IMR-90 (cell line): ENCODE data around the gene LINC00632. TPM values are rescaled to one million over a fixed set of nuclear protein-coding genes. Genes with fewer than 3 reads are reported as not detected.

Source experiments
- ATAC-seq: fragments of 200-7000 bp; cut with Tn5 transposase; 2 replicates; pipeline ENCODE4 v1.9.1; 2020; ENCODE audit warnings: low read depth, mild to moderate bottlenecking, moderate library complexity
- BruUV-seq: library from RNA; stranded (reverse); fragments of 400-500 nt; replicated peaks from 2 replicates; lab custom pipeline; 2021; lab: Mats Ljungman, UMichigan
- CTCF ChIA-PET: fragments of 300-600 bp; formaldehyde crosslinking; extraction: SDS; loops from one replicate; lab custom pipeline; 2021; ENCODE audit warnings: antibody characterized with exemption; lab: Yijun Ruan, JAX
- POLR2A ChIA-PET: fragments of 300-600 bp; sonication (Branson Sonifier 250); formaldehyde crosslinking; loops from one replicate; lab custom pipeline; 2022; ENCODE audit warnings: antibody characterized with exemption; ENCODE audit not compliant: unreplicated experiment; lab: Charles Lee
- DNase-seq: peaks from one replicate; pipeline ENCODE4 v3.0.0; 2013
- H2AFZ ChIP-seq: replicated peaks from 2 replicates; pipeline ENCODE3; 2013; ENCODE audit warnings: low read length, mild to moderate bottlenecking; ENCODE audit not compliant: poor library complexity
- H2AK5ac ChIP-seq: 2 replicates; pipeline ENCODE4 v1.6.1; 2013; ENCODE audit warnings: low read depth, low read length, inconsistent platforms
- H2AK9ac ChIP-seq: replicated peaks from 2 replicates; pipeline ENCODE3; 2013; ENCODE audit warnings: mild to moderate bottlenecking, low read depth, low read length, moderate library complexity; ENCODE audit not compliant: poor library complexity
- H2BK120ac ChIP-seq: 2 replicates; pipeline ENCODE4 v1.6.1; 2013; ENCODE audit warnings: low read depth, low read length, inconsistent platforms
- H2BK15ac ChIP-seq: 3 replicates; pipeline ENCODE4 v1.6.1; 2013; ENCODE audit warnings: low read depth, low read length, inconsistent platforms
- H2BK20ac ChIP-seq: 2 replicates; pipeline ENCODE4 v1.6.1; 2013; ENCODE audit warnings: low read depth, mild to moderate bottlenecking, inconsistent platforms, low read length, moderate library complexity
- H2BK5ac ChIP-seq: 2 replicates; pipeline ENCODE4 v1.6.1; 2013; ENCODE audit warnings: mild to moderate bottlenecking, low read depth, low read length, inconsistent platforms; ENCODE audit not compliant: poor library complexity, severe bottlenecking
- H3K14ac ChIP-seq: replicated peaks from 2 replicates; pipeline ENCODE4 v1.6.1; 2013; ENCODE audit warnings: low read depth, low read length, inconsistent platforms
- H3K18ac ChIP-seq: 2 replicates; pipeline ENCODE4 v1.6.1; 2013; ENCODE audit warnings: low read depth, low read length, control low read depth
- H3K23ac ChIP-seq: 2 replicates; pipeline ENCODE4 v1.6.1; 2013; ENCODE audit warnings: low read depth, low read length, inconsistent platforms
- H3K27ac ChIP-seq: 2 replicates; pipeline ENCODE4 v1.5.1; 2013; ENCODE audit warnings: mild to moderate bottlenecking, control low read depth, low read length; ENCODE audit not compliant: insufficient read depth
- H3K27me3 ChIP-seq: 2 replicates; pipeline ENCODE4 v1.6.1; 2013; ENCODE audit warnings: low read length; ENCODE audit not compliant: control insufficient read depth, insufficient read depth
- H3K36me3 ChIP-seq: 2 replicates; pipeline ENCODE4 v1.6.1; 2013; ENCODE audit warnings: low read length, mixed read lengths; ENCODE audit not compliant: control insufficient read depth, insufficient read depth
- H3K4ac ChIP-seq: 2 replicates; pipeline ENCODE4 v1.6.1; 2013; ENCODE audit warnings: low read depth, low read length, inconsistent platforms
- H3K4me1 ChIP-seq: 2 replicates; pipeline ENCODE4 v1.6.1; 2013; ENCODE audit warnings: low read length, mixed read lengths; ENCODE audit not compliant: control insufficient read depth, insufficient read depth
- H3K4me2 ChIP-seq: 2 replicates; pipeline ENCODE4 v1.6.1; 2013; ENCODE audit warnings: low read depth, mild to moderate bottlenecking, control low read depth, low read length, moderate library complexity
- H3K4me3 ChIP-seq: 2 replicates; pipeline ENCODE4 v1.5.1; 2013; ENCODE audit warnings: low read depth, mild to moderate bottlenecking, control low read depth, low read length, moderate library complexity; ENCODE audit not compliant: insufficient read depth
- H3K56ac ChIP-seq: 2 replicates; pipeline ENCODE4 v1.6.1; 2013; ENCODE audit warnings: low read length, inconsistent platforms; ENCODE audit not compliant: insufficient read depth; ENCODE audit errors: extremely low read depth
- H3K79me1 ChIP-seq, 2 experiments: 2 replicates each; pipeline ENCODE4 v1.6.1; 2013; ENCODE audit warnings: low read length in 2 of 2, inconsistent platforms in 1 of 2, low read depth in 1 of 2
- H3K9ac ChIP-seq: 2 replicates; pipeline ENCODE4 v1.6.1; 2013; ENCODE audit warnings: low read depth, low read length, control low read depth
- H3K9me1 ChIP-seq: 2 replicates; pipeline ENCODE4 v1.6.1; 2013; ENCODE audit warnings: low read length, inconsistent platforms; ENCODE audit not compliant: insufficient read depth
- H3K9me3 ChIP-seq: 2 replicates; pipeline ENCODE4 v1.6.1; 2013; ENCODE audit warnings: low read length; ENCODE audit not compliant: control insufficient read depth, insufficient read depth
- H4K20me1 ChIP-seq: 2 replicates; pipeline ENCODE4 v1.6.1; 2013; ENCODE audit warnings: low read length, inconsistent platforms; ENCODE audit not compliant: insufficient read depth
- H4K5ac ChIP-seq: 2 replicates; pipeline ENCODE4 v1.6.1; 2013; ENCODE audit warnings: mild to moderate bottlenecking, low read depth, low read length, control low read depth
- H4K8ac ChIP-seq, 2 experiments: 2 replicates each; pipeline ENCODE4 v1.6.1; 2013; ENCODE audit warnings: low read depth in 2 of 2, low read length in 2 of 2, control low read depth in 1 of 2, inconsistent platforms in 1 of 2
- H4K91ac ChIP-seq: 2 replicates; pipeline ENCODE4 v1.6.1; 2013; ENCODE audit warnings: low read depth, low read length, inconsistent platforms; ENCODE audit not compliant: insufficient read depth
- BHLHE40 ChIP-seq: fragments of 150-350 bp; IDR thresholded peaks from 2 replicates; pipeline ENCODE4 v1.6.1; 2016; ENCODE audit warnings: mild to moderate bottlenecking, low read depth, low read length
- CEBPB ChIP-seq: IDR thresholded peaks from 2 replicates; pipeline ENCODE4 v1.6.1; 2012; ENCODE audit warnings: low read depth, low read length, improper control_type of control experiment
- CHD1 ChIP-seq: IDR thresholded peaks from 2 replicates; pipeline ENCODE4 v1.6.1; 2012; ENCODE audit warnings: low read depth, low read length, improper control_type of control experiment
- FOS ChIP-seq: fragments of 150-350 bp; IDR thresholded peaks from 2 replicates; pipeline ENCODE4 v1.6.1; 2016; ENCODE audit warnings: low read depth, low read length
- MAFK ChIP-seq: IDR thresholded peaks from 2 replicates; pipeline ENCODE4 v1.6.1; 2012; ENCODE audit warnings: low read depth, low read length, improper control_type of control experiment
- MAZ ChIP-seq: IDR thresholded peaks from 2 replicates; pipeline ENCODE4 v1.6.1; 2012; ENCODE audit warnings: low read depth, mild to moderate bottlenecking, low read length, improper control_type of control experiment, moderate library complexity, borderline replicate concordance
- MXI1 ChIP-seq: IDR thresholded peaks from 2 replicates; pipeline ENCODE4 v1.6.1; 2012; ENCODE audit warnings: low read depth, mild to moderate bottlenecking, low read length, moderate library complexity, borderline replicate concordance
- NFE2L2 ChIP-seq: fragments of 150-350 bp; IDR thresholded peaks from 2 replicates; pipeline ENCODE4 v1.6.1; 2016; ENCODE audit warnings: low read depth, mild to moderate bottlenecking, low read length
- POLR2A ChIP-seq: IDR thresholded peaks from 2 replicates; pipeline ENCODE4 v1.6.1; 2012; ENCODE audit warnings: mild to moderate bottlenecking, low read depth, low read length
- RAD21 ChIP-seq: IDR thresholded peaks from 2 replicates; pipeline ENCODE4 v1.6.1; 2012; ENCODE audit warnings: low read length, improper control_type of control experiment
- RCOR1 ChIP-seq: IDR thresholded peaks from 2 replicates; pipeline ENCODE4 v1.6.1; 2012; ENCODE audit warnings: mild to moderate bottlenecking, low read length, improper control_type of control experiment; ENCODE audit not compliant: insufficient replicate concordance
- RFX5 ChIP-seq: IDR thresholded peaks from 2 replicates; pipeline ENCODE4 v1.8.0; 2012; ENCODE audit warnings: low read depth, mild to moderate bottlenecking, low read length, moderate library complexity
- SMC3 ChIP-seq: fragments of 150-350 bp; IDR thresholded peaks from 2 replicates; pipeline ENCODE4 v1.6.1; 2016; ENCODE audit warnings: low read depth, mild to moderate bottlenecking, antibody characterized with exemption, low read length, moderate library complexity
- WGBS, 2 experiments: methylation state at CpG; one replicate each; pipeline versions ENCODE4 v1.1.5 to v1.1.7; 2013; ENCODE audit warnings: missing lambda C conversion rate in 2 of 2; ENCODE audit not compliant: insufficient read length in 1 of 2; ENCODE audit errors: extremely low coverage in 2 of 2; 5-methylcytosine and 5-hydroxymethylcytosine counted together
- dilution Hi-C: fragments of 300-500 bp; cut with HindIII; formaldehyde crosslinking; loops from one replicate; pipeline ENCODE4 v1.14.3; 2018; ENCODE audit warnings: low sequenced_read_pairs; ENCODE audit not compliant: unreplicated experiment
- in situ Hi-C: fragments of 300-500 bp; cut with MboI; formaldehyde crosslinking; loops from 3 replicates; pipeline ENCODE4 v1.14.3; 2019; ENCODE audit warnings: low sequenced_read_pairs, inconsistent platforms, mixed read lengths
- intact Hi-C: fragments of 100-400 bp; cut with micrococcal nuclease; formaldehyde crosslinking; loops from 2 replicates; pipeline ENCODE4 v1.10.0; 2022
- polyA plus RNA-seq, 3 experiments: library from polyadenylated mRNA; depleted of rRNA; stranded (reverse); fragments of >200 nt; gene quantifications; 2 replicates each; pipeline ENCODE4 v1.2.3, GENCODE V29; 2012; ENCODE audit warnings: low replicate concordance in 1 of 3
- total RNA-seq: library from RNA; depleted of rRNA; stranded (reverse); fragments of >200 nt; gene quantifications from 2 replicates; pipeline ENCODE4 v1.2.3, GENCODE V29; 2012
- TF ChIP-seq, protein P1 (sequence below): fragments of 150-350 bp; IDR thresholded peaks from 2 replicates; pipeline ENCODE4 v1.6.1; 2016; ENCODE audit warnings: low read depth, mild to moderate bottlenecking, low read length, moderate library complexity, borderline replicate concordance
- TF ChIP-seq, protein P2 (sequence below): fragments of 150-350 bp; IDR thresholded peaks from 2 replicates; pipeline ENCODE4 v1.6.1; 2017; ENCODE audit warnings: mild to moderate bottlenecking, antibody characterized with exemption, low read length, low read depth
- TF ChIP-seq, protein P3 (sequence below): conservative IDR thresholded peaks from 2 replicates; pipeline ENCODE4 v1.5.1; 2012; ENCODE audit warnings: mild to moderate bottlenecking, low read depth, low read length, improper control_type of control experiment

Gene LINC00632
- total and polyA plus RNA-seq, 2 of the 4 experiments (the other 2 are of a cell fraction), result 7.2 to 25.0 TPM

DNA sequence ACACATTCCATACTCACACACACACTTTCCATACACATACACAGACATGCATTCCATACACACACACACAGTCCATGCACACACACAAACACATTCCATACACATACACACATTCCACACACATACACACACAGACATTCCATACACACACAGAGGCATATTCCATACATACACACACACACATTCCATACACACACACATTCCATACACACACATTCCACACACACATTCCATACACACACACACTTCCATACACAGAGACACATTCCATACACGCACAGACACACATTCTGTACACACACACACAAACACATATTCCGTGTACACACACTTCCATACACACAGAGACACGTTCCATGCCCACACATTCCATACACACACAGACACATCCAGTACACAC lies 14.8 kb downstream of the LINC00632 start:
- H2BK120ac ChIP-seq, result no peak overlapping the region
- intact Hi-C loops, result no loop called here
- no peak overlapping the region for H2BK20ac ChIP-seq
- no peak overlapping the region for H2BK15ac ChIP-seq
- TF ChIP-seq NFE2L2 (no peak), POLR2A (no peak), RAD21 (no peak), FOS (no peak), CHD1 (no peak), SMC3 (no peak), MXI1 (no peak), RCOR1 (no peak), CEBPB (no peak), MAZ (no peak), RFX5 (no peak), MAFK (no peak), BHLHE40 (no peak)
- TF ChIP-seq, protein P1, sequence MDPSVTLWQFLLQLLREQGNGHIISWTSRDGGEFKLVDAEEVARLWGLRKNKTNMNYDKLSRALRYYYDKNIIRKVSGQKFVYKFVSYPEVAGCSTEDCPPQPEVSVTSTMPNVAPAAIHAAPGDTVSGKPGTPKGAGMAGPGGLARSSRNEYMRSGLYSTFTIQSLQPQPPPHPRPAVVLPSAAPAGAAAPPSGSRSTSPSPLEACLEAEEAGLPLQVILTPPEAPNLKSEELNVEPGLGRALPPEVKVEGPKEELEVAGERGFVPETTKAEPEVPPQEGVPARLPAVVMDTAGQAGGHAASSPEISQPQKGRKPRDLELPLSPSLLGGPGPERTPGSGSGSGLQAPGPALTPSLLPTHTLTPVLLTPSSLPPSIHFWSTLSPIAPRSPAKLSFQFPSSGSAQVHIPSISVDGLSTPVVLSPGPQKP, result no peak
- TF ChIP-seq, protein P2, sequence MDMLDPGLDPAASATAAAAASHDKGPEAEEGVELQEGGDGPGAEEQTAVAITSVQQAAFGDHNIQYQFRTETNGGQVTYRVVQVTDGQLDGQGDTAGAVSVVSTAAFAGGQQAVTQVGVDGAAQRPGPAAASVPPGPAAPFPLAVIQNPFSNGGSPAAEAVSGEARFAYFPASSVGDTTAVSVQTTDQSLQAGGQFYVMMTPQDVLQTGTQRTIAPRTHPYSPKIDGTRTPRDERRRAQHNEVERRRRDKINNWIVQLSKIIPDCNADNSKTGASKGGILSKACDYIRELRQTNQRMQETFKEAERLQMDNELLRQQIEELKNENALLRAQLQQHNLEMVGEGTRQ, result no peak
- TF ChIP-seq, protein P3, sequence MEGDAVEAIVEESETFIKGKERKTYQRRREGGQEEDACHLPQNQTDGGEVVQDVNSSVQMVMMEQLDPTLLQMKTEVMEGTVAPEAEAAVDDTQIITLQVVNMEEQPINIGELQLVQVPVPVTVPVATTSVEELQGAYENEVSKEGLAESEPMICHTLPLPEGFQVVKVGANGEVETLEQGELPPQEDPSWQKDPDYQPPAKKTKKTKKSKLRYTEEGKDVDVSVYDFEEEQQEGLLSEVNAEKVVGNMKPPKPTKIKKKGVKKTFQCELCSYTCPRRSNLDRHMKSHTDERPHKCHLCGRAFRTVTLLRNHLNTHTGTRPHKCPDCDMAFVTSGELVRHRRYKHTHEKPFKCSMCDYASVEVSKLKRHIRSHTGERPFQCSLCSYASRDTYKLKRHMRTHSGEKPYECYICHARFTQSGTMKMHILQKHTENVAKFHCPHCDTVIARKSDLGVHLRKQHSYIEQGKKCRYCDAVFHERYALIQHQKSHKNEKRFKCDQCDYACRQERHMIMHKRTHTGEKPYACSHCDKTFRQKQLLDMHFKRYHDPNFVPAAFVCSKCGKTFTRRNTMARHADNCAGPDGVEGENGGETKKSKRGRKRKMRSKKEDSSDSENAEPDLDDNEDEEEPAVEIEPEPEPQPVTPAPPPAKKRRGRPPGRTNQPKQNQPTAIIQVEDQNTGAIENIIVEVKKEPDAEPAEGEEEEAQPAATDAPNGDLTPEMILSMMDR, result no peak
- CTCF ChIA-PET, result no interaction called here
- peak overlapping the region; percentile 89 for H2BK5ac ChIP-seq
- H3K9ac ChIP-seq, result no peak overlapping the region
- no peaks in the 10 kb centered on the region for H3K9me1 ChIP-seq
- no peak overlapping the region for H3K23ac ChIP-seq
- H4K91ac ChIP-seq, result no peak overlapping the region
- no peak overlapping the region for H4K5ac ChIP-seq
- H4K20me1 ChIP-seq, result no peaks in the 10 kb centered on the region
- DNase-seq (no peak), ATAC-seq (no peak)
- no peak overlapping the region for H4K8ac ChIP-seq
- WGBS, 2 experiments, result 85% methylated on average over 3 of the region's 3 CpGs; no CpG with 5 or more reads in 1 of the 2 experiments
- no peak overlapping the region for H3K14ac ChIP-seq
- no peak overlapping the region for H3K27ac ChIP-seq
- no peak overlapping the region for H2AK9ac ChIP-seq
- dilution Hi-C loops, result no loop called here
- POLR2A ChIA-PET, result no interaction called here
- H3K4ac ChIP-seq, result no peak overlapping the region
- in situ Hi-C loops, result no loop called here
- H3K36me3 ChIP-seq, result no peaks in the 10 kb centered on the region
- H2AK5ac ChIP-seq, result no peak overlapping the region
- 0 out of 2 replicates have a peak, but pooled peaks cover 1% of the 10 kb centered on the region for H3K9me3 ChIP-seq
- no peak overlapping the region for H3K18ac ChIP-seq
- H2AFZ ChIP-seq, result no peak overlapping the region
- H3K4me3 ChIP-seq, result no peak overlapping the region
- H3K27me3 ChIP-seq, result no peaks in the 10 kb centered on the region
- no peaks in the 10 kb centered on the region for H3K79me1 ChIP-seq
- no peaks in the 10 kb centered on the region for H3K4me1 ChIP-seq
- no peak overlapping the region for H3K56ac ChIP-seq
- no peak overlapping the region for H3K4me2 ChIP-seq
- no TSS peak for BruUV-seq
